Measurements from ENCODE around the gene BRI3BP.
"Not testable (repeated sequence)": the region's sequence is repeated elsewhere in the genome, so short reads cannot be mapped to it uniquely, and the experiment has no call there.

The BRI3BP gene

DNA sequence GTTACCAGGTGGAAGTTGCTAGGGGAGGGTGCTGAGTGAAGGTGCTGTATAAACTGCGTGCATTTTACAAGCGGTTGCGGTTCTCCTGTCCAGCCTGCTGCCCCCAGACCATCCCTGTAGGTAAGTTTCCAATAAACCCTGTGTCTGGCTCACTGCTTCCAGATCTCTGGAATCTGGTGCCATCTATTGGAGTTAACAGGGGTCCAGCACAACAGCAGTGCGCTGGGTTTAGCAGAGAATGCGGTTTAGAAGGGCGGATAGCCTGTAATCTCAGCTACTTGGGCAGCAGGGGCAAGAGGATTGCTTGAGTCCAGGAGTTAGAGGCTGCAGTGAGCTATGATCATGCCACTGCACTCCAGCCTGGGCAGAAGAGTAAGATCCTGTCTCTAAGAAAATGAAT, 76.7 kb downstream of the BRI3BP start:
- DNase-seq = no peak

DNA sequence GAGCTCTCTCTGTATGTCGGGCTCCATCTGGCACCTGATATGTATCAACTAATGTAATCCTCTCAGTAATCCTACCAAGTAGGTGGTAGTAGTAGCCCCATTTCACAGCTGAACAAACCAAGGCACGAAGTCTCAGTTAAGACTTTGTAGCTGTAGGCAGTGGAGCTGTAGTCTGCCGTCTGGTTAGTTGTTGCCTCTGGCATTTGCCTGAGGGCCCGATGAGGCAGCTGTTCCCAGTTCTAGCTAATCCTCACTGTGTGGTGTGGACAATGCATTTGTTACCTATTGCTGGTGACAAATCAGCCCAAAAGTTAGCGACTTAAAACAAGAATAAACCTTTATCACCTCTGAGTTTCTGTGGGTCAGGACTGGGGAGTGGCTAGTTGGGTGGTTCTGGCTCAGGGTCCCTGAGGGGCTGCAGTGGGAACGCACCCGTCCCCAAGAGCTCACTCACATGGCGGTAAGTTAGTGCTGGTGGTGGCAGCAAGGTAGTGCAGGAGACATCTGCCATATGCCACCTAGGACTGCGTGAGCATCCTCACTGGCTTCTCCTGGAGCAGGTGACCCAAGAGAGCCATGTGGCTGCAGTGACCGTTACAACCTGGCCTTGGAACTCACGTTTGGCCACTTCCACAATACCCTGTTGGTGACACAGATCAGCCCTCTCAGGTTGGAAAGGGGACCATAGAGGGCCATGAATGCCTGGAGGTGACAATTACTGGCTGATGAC, 77.4 kb downstream of the BRI3BP start:
- no peak for DNase-seq

DNA sequence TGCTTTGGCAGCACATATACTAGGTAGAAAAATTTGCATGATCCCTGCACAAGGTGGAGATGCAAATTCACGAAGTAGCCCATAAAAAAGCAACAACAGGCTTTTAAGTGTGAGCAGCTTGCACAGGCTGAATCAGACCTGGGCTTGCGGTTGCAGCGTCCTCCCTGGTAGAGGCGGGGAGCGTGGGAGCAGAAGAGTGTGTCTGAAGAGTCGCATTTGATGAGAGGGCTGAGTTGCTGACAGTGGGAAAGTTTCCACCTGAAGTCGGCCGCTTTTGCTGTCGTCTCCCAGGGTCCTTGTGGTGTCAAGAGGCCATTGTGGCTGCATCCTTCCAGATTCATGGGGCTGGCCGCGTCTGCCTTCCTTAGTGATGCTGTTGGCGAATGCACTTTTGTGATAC, 78.0 kb downstream of the BRI3BP start:
- no peak for DNase-seq

DNA sequence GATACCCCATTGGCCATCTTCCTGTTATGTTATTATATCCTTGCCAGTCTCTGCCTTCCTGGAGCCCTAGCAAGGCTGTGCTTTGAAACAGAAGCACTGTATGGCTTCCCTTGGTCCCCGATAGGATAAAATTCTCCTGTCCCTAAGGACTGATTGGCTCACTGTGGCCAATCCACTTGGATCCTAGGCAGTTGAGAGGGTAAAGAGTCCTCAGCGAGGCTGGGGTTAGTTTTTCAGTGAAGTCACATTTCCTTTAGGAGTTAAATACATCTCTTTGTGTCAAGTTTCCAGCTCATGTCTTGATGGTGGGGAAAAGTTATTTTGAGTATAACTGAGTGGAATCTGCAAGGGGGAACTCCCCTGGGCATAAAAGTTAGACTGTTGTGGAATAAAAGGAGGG, 79.1 kb downstream of the BRI3BP start:
- DNase-seq = no peak

DNA sequence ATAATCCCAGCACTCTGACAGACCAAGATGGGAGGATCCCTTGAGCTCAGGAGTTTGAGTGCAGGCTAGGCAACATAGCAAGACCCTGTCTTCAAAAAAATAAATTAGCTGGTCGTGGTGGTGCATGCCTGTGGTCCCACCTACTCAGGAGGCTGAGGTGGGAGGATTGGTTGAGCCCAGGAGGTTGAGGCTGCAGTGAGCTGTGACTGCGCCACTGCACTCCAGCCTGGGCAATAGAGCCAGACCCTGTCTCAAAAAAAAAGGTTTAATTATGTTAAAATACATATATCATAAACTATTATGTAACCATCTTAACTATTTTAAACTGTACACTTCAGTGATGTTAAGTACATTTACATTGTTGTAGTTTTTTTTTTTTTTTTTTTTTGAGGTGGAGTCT, 80.8 kb downstream of the BRI3BP start:
- not testable (repeated sequence) for DNase-seq

DNA sequence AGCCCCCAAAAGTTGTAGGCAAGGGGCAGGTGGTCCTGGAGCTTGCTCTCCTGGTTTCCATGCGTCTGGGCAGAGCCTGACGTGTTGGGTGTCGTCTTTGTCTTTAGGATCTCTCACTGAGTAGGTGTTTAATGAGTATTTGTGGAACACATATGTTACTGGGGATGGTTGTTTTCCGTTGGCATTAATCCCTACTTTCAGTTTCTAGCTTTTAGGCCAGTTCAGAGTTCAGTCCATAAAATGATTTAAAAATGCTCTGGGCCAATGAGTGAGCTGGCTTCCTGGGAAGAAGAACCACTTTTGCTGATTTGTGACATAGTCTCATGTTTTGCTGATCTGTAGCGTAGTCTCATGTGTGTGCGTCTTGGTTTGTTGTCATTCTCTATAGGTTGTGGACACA, 82.7 kb downstream of the BRI3BP start:
- DNase-seq = no peak

DNA sequence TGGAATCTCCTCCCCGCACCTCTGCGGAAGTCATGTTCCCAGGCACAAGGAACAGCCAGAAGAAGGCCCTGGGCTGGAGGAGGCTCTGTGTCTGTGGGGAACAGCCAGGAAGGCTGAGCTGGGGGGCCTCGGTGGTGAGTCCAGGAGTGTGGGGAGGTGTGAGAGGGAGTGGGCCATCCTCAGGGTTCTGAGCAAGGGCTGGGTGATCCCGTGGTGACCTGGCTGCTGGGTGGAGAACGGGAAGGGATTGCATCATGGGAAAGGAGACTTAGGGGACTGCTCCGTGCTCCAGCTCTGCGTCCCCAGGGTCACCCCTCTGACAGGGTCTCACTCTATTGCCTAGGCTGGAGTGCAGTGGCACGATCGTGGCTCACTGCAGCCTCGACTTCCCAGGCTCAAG, 85.6 kb downstream of the BRI3BP start:
- DNase-seq = no peak

DNA sequence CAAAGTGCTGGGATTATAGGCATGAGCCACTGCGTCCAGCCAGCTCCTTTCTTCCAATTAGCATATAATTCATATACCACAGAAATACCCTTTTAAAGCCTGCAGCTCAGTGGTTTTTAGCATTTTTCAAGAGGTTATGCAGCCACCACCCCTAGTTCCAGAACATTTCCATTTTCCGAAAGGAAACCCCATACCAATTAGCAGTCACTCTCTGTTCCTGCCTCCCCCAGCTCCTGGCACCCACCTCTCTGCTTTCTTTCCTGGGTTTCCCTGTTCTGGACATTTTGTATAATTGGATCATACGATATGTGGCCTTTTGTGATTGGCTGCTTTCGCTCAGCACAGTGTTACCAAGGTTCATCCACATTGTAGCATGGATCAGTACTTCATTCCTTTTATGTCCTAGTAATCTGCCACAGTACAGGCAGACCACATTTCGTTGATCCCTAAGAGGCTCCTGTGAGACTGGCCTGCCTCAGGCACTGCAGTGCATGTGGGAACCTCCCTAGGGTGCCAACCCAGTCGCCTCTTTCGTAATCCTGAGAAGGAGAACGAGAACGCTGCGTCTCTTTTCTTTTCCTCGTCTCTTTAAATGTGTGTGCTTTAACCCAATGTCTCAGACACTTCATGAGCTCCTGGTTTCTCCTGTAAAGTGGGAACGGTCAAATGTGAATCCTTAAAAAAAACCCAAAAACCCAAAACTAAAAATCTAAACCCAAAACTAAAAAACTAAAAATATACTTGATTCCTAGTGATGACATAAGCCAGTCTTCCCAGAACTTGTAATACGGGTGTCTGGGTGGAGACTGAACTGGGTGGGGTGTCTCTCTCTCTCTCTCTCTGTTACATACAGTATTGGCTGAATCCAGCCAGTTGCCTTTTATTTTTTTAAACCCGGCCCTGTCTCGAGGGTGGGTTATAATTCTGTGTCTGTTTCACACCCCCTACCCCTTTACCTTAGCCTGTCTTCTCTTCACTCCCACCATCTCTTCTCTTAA, 86.5 kb downstream of the BRI3BP start:
- no peak for DNase-seq

Measured in stimulated activated naive CD4-positive, alpha-beta T cell treated with Interleukin-2 at 50 U/mL for 16 hours (primary cell).